GM23338 (cell line): ENCODE results near the gene GFRA3.

Experiments
- CTCF ChIP-seq, 2 experiments: fragments of 200-600 bp in 1 of 2; sonication (generic) in 1 of 2; conservative IDR thresholded peaks; 2 replicates each; pipeline versions ENCODE4 v1.5.1 to v1.6.1; 2016 to 2017; ENCODE audit warnings: antibody characterized with exemption in 2 of 2, low read depth in 2 of 2, mild to moderate bottlenecking in 2 of 2, moderate library complexity in 1 of 2
- POLR2AphosphoS5 ChIP-seq: IDR thresholded peaks from 2 replicates; pipeline ENCODE4 v1.6.1; 2016; ENCODE audit warnings: antibody characterized with exemption, low read depth

GRCh38 chr5:138246334-138246733 is 28.1 kb downstream of the GFRA3 start:
- TF ChIP-seq CTCF (conservative IDR thresholded peaks at IDR 0.05; ENCODE audit: low read depth in 2 of 2) (no peak), POLR2AphosphoS5 (no peak)
